ENCODE measurements around the gene SLPI.

Gene SLPI

DNA sequence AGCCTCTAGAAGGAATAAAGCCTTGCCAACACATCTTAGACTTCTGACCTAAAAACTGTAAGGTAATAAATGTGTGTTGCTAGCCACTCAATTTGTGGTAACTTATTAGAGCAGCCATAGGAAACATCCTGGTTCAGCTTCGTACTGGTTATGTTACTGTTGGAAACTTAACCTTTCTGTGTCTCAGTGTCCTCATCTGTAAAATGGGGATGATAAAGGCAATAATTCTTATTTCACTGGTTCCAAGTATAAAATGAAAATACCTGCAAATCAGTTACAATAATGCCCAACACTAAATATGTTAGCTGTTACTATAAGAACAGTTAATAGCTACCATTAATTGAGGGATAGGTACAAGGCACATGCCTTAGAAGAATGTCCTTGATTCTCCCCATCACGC lies 38.0 kb upstream of the SLPI start:
- Histone ChIP-seq H3K36me3 (ENCODE audit: insufficient read depth, low read length) (no peaks in the 10 kb centered on the region), H3K79me2 (ENCODE audit: control insufficient read depth, insufficient read depth, low read length, unreplicated experiment) (no peaks in the 10 kb centered on the region), H3K4me1 (ENCODE audit: control insufficient read depth, insufficient read depth, low read length, unreplicated experiment) (no peaks in the 10 kb centered on the region), H2AFZ (ENCODE audit: low read length, unreplicated experiment) (no peak overlapping the region), H3K4me3 (ENCODE audit: low read depth, low read length) (no peak overlapping the region), H3K27ac (ENCODE audit: low read depth, low read length) (no peak overlapping the region), H3K27me3 (ENCODE audit: insufficient read depth, low read length) (no peaks in the 10 kb centered on the region)

DNA sequence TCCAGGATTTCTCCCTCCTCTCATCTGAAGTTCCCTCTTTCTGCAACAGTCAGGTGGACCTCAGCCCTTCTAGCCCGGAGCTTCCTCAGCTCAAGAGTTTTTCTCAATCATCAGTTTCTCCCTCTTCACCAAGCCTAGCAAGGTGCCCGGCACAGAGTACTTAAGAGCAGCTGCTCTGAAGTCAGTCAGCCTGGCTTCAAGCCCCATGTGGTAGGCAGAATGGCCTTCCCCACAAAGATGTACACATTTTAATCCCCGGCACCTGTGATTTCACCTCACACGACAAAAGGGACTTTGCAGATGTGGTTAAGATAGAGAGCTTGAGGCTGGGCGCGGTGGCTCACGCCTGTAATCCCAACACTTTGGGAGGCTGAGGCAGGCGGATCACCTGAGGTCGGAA lies 37.2 kb upstream of the SLPI start:
- Histone ChIP-seq H3K79me2 (ENCODE audit: control insufficient read depth, insufficient read depth, low read length, unreplicated experiment) (no peaks in the 10 kb centered on the region), H3K27me3 (ENCODE audit: insufficient read depth, low read length) (no peaks in the 10 kb centered on the region), H3K27ac (ENCODE audit: low read depth, low read length) (no peak overlapping the region), H3K4me3 (ENCODE audit: low read depth, low read length) (no peak overlapping the region), H2AFZ (ENCODE audit: low read length, unreplicated experiment) (no peak overlapping the region), H3K4me1 (ENCODE audit: control insufficient read depth, insufficient read depth, low read length, unreplicated experiment) (no peaks in the 10 kb centered on the region), H3K36me3 (ENCODE audit: insufficient read depth, low read length) (no peaks in the 10 kb centered on the region)

- H3K27me3 ChIP-seq (ENCODE audit: insufficient read depth, low read length): no peaks in the 10 kb centered on the region
- no peak overlapping the region for H3K27ac ChIP-seq (ENCODE audit: low read depth, low read length)
- H3K36me3 ChIP-seq (ENCODE audit: insufficient read depth, low read length): no peaks in the 10 kb centered on the region
- no peak overlapping the region for H2AFZ ChIP-seq (ENCODE audit: low read length, unreplicated experiment)
- H3K79me2 ChIP-seq (ENCODE audit: control insufficient read depth, insufficient read depth, low read length, unreplicated experiment): no peaks in the 10 kb centered on the region
- no peaks in the 10 kb centered on the region for H3K4me1 ChIP-seq (ENCODE audit: control insufficient read depth, insufficient read depth, low read length, unreplicated experiment)
- H3K4me3 ChIP-seq (ENCODE audit: low read depth, low read length): no peak overlapping the region
These were observed 36.5 kb upstream of the SLPI start for GRCh38 chr20:45290677-45291355.

- Histone ChIP-seq H2AFZ (ENCODE audit: low read length, unreplicated experiment) (no peak overlapping the region), H3K27me3 (ENCODE audit: insufficient read depth, low read length) (no peaks in the 10 kb centered on the region), H3K4me3 (ENCODE audit: low read depth, low read length) (no peak overlapping the region), H3K36me3 (ENCODE audit: insufficient read depth, low read length) (no peaks in the 10 kb centered on the region), H3K27ac (ENCODE audit: low read depth, low read length) (no peak overlapping the region), H3K4me1 (ENCODE audit: control insufficient read depth, insufficient read depth, low read length, unreplicated experiment) (no peaks in the 10 kb centered on the region), H3K79me2 (ENCODE audit: control insufficient read depth, insufficient read depth, low read length, unreplicated experiment) (no peaks in the 10 kb centered on the region)
These were observed 35.7 kb upstream of the SLPI start for GRCh38 chr20:45289942-45290676.

DNA sequence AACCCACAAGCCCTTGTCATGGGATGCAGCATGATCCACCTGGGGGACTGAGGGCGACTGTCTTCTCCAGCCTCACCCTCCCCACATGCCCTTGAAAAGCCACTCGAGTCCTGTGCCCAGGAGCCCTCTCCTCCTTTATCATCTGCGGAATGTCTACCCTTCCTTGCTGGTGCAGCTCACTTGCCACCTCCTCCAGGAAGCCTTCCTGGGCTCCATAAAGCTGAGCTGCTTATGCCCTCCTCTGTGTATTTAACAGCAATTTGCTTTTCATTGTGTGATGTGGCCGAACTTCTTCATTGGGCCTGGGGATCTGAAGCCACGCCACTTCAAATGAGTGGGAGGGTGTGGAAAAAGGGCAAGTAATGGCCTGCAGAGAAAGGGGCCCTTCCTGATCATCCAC lies 34.5 kb upstream of the SLPI start:
- Histone ChIP-seq H3K27ac (ENCODE audit: low read depth, low read length) (no peak overlapping the region), H2AFZ (ENCODE audit: low read length, unreplicated experiment) (no peak overlapping the region), H3K4me3 (ENCODE audit: low read depth, low read length) (no peak overlapping the region), H3K4me1 (ENCODE audit: control insufficient read depth, insufficient read depth, low read length, unreplicated experiment) (no peaks in the 10 kb centered on the region), H3K79me2 (ENCODE audit: control insufficient read depth, insufficient read depth, low read length, unreplicated experiment) (no peaks in the 10 kb centered on the region), H3K36me3 (ENCODE audit: insufficient read depth, low read length) (no peaks in the 10 kb centered on the region), H3K27me3 (ENCODE audit: insufficient read depth, low read length) (no peaks in the 10 kb centered on the region)

DNA sequence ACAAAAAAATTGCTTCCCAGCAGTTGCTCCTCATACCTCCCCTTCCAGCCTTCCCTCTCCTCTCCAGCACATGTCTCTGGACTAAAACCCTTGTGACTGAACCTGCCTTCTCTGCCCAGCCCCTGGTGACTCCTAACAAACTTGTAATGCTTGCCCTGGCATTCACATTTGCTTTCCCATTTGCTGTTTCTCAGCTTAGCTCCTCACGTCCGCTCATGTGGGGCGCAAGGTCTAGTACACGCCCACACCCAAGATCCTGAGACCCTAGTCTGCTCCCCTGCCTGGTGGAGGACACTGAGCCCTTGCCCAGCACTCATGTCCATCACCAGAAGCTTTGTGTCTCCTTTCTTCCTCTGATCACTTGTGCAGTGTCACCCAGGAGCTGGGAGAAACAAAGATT lies 34.0 kb upstream of the SLPI start:
- Histone ChIP-seq H3K27me3 (ENCODE audit: insufficient read depth, low read length) (no peaks in the 10 kb centered on the region), H3K4me1 (ENCODE audit: control insufficient read depth, insufficient read depth, low read length, unreplicated experiment) (peaks cover 2% of the 10 kb centered on the region), H3K27ac (ENCODE audit: low read depth, low read length) (no peak overlapping the region), H3K4me3 (ENCODE audit: low read depth, low read length) (no peak overlapping the region), H2AFZ (ENCODE audit: low read length, unreplicated experiment) (no peak overlapping the region), H3K36me3 (ENCODE audit: insufficient read depth, low read length) (no peaks in the 10 kb centered on the region), H3K79me2 (ENCODE audit: control insufficient read depth, insufficient read depth, low read length, unreplicated experiment) (no peaks in the 10 kb centered on the region)

DNA sequence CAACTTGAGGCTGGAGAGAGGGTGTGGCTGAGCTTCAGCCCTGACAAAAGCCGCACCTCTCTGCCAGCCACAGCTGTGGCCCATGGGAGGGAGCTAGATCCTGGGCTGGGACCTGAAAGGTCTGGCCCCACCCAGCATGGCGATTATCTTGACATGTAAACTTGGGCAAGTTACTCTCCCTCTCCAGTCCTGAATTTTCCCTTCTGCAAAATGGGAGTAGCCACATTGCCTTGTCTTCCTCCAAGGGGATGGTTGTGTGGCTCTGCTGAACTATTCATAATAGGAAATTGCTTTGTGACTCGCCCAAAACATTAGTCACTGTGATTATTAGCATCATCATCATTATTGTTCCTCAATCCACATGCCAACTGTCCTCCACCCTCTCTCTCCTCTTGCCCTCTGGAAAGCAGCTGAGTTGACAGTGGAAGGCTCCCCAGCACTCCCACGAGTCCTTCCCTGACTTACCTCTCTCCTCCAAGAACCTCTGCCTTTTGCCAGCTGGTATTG lies 29.2 kb upstream of the SLPI start:
- Histone ChIP-seq H3K4me1 (ENCODE audit: control insufficient read depth, insufficient read depth, low read length, unreplicated experiment) (peaks cover 3% of the 10 kb centered on the region), H3K36me3 (ENCODE audit: insufficient read depth, low read length) (no peaks in the 10 kb centered on the region), H3K27ac (ENCODE audit: low read depth, low read length) (no peak overlapping the region), H3K79me2 (ENCODE audit: control insufficient read depth, insufficient read depth, low read length, unreplicated experiment) (no peaks in the 10 kb centered on the region), H3K27me3 (ENCODE audit: insufficient read depth, low read length) (peaks cover 5% of the 10 kb centered on the region; the same call in 1 of the 2 replicates), H2AFZ (ENCODE audit: low read length, unreplicated experiment) (no peak overlapping the region), H3K4me3 (ENCODE audit: low read depth, low read length) (no peak overlapping the region)

DNA sequence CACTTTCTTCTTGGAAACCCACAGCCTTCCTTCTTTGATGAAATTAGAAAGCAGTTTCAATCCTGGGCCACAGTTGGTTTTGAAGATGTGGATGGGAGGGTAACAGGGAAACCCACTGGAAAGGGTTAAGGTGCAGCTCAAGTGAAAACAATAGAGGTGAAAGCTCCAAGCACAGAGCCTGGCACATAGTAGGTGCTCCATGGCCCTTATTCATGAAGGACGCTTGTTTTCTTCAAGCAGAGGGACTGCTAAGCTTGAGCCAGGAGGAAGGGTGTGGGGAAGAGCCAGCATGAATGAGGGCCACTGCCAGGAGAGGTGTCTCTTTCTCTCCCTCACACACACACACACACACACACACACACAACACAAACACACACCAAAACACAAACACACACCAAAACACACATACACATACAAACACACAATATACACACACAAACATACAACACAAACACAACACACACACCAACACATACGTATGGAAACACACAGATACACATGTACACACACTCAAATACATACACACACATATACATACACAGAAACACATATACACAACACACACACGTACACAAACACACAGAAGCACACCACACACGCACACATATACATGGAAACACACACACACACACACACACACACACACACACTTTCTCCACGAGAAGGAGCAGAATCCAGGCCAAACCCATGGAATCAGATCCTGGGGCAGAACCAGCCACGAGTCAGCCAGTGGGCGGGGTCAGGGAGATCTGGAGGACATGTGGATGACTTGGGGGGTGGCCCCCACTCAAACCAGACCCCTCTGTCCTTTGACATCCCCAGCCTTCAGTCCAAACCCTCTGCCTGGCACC lies 28.6 kb upstream of the SLPI start:
- H3K4me1 ChIP-seq (ENCODE audit: control insufficient read depth, insufficient read depth, low read length, unreplicated experiment): peaks cover 3% of the 10 kb centered on the region
- H3K36me3 ChIP-seq (ENCODE audit: insufficient read depth, low read length): no peaks in the 10 kb centered on the region
- H3K27me3 ChIP-seq (ENCODE audit: insufficient read depth, low read length): peaks cover 5% of the 10 kb centered on the region; the same call in 1 of the 2 replicates
- H3K27ac ChIP-seq (ENCODE audit: low read depth, low read length): no peak overlapping the region
- no peak overlapping the region for H3K4me3 ChIP-seq (ENCODE audit: low read depth, low read length)
- no peak overlapping the region for H2AFZ ChIP-seq (ENCODE audit: low read length, unreplicated experiment)
- no peaks in the 10 kb centered on the region for H3K79me2 ChIP-seq (ENCODE audit: control insufficient read depth, insufficient read depth, low read length, unreplicated experiment)

GRCh38 chr20:45279992-45280391 lies 25.6 kb upstream of the SLPI start:
- H3K4me3 ChIP-seq (ENCODE audit: low read depth, low read length): no peak overlapping the region
- H3K27ac ChIP-seq (ENCODE audit: low read depth, low read length): no peak overlapping the region
- H3K36me3 ChIP-seq (ENCODE audit: insufficient read depth, low read length): no peaks in the 10 kb centered on the region
- H3K27me3 ChIP-seq (ENCODE audit: insufficient read depth, low read length): peaks cover 24% of the 10 kb centered on the region
- no peaks in the 10 kb centered on the region for H3K79me2 ChIP-seq (ENCODE audit: control insufficient read depth, insufficient read depth, low read length, unreplicated experiment)
- H3K4me1 ChIP-seq (ENCODE audit: control insufficient read depth, insufficient read depth, low read length, unreplicated experiment): peaks cover 3% of the 10 kb centered on the region
- H2AFZ ChIP-seq (ENCODE audit: low read length, unreplicated experiment): no peak overlapping the region

DNA sequence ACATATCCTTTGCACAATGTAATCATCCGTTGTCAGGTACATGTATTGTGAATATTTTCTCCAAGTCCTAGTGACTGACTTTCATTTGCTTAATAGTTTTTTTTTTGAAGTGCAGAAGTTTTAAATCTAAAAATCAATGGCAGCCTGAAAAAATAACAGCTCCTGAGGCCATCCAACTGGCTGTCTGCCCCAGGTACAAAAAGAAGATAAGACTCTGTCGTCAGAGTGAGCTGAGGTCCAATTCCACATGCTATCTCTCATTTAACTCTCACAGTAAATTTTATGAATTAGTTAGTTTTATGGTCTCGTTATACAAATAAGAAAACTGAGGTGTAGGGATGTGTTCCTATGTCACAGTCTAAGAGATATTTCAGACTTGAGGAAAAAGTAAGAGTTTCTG lies 21.0 kb upstream of the SLPI start:
- no peaks in the 10 kb centered on the region for H3K4me1 ChIP-seq (ENCODE audit: control insufficient read depth, insufficient read depth, low read length, unreplicated experiment)

More for the DNA sequence above, 21.0 kb upstream of the SLPI start:
- H3K27ac ChIP-seq (ENCODE audit: low read depth, low read length): no peak overlapping the region
- H3K4me3 ChIP-seq (ENCODE audit: low read depth, low read length): no peak overlapping the region
- no peaks in the 10 kb centered on the region for H3K79me2 ChIP-seq (ENCODE audit: control insufficient read depth, insufficient read depth, low read length, unreplicated experiment)
- H3K36me3 ChIP-seq (ENCODE audit: insufficient read depth, low read length): no peaks in the 10 kb centered on the region
- no peak overlapping the region for H2AFZ ChIP-seq (ENCODE audit: low read length, unreplicated experiment)
- peaks cover 62% of the 10 kb centered on the region for H3K27me3 ChIP-seq (ENCODE audit: insufficient read depth, low read length)

Measured in ACC112 (cell line).